Measurements from ENCODE around the gene CMSS1.
A peak's percentile ranks its signal among the peaks of the same experiment; 100 is the strongest.
"Not testable (repeated sequence)": the region's sequence is repeated elsewhere in the genome, so short reads cannot be mapped to it uniquely, and the experiment has no call there.

The CMSS1 gene

DNA sequence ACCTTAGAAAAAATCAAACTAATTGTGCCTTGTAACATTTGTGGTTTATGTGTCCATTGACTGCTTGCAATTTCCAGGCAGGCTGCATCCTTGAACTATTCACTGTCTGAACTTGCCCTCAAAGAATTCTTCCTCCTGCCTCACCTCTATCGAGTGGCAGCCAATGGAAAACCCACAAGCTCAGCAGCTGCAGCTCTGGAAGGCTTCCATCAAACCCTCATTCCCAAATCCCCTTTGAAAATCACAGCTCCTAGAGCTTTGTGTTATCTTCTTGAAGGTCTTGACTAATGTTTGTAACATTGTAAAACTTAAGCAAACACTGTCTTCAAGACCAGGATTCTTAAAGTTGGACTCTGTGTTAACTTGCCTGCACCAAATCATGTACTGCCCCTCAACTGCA lies 215.5 kb downstream of the CMSS1 start:
- no peak for DNase-seq

DNA sequence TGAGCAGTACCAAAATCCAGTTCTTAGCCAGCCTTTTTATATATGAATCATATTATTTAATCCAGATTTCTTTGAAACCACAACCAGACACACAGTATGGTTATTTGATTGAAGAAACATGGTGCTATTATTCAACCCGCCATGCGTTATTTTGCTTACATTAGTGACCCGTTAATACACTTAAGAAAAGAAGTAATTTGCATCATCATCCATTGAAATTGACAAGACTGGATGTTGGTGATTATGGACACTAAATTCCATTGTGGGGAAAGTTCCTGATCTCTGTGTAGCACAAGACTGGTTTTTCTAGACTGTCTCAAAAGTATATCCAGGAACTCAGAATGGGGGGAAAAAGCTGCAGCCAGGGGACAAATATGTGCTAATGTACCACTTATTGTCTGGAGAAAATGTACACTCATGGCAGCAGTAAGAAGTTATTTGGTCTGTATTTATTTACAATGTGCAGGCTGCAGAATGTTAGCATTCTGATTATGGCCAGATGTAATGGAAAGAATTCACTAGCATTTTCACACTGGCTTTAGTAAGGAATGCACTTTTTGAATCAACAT lies 216.3 kb downstream of the CMSS1 start:
- DNase-seq, result no peak

DNA sequence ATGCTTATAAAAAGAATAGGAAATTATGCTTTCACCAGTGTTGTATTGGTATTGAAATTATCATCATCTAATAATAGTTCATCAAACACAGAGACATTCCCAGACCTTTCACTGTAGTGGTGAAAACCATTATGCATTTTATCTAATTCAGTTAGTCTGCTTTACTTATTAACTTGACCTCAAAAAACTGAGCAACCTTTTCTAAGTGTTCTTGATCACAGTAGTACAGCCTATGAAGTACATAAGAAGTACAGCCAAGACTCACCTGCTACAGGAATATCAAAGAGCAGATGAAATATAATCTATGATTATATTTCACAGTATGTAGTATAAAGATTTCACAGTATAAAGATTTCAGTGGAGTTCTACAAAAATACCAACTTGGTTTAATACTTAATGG lies 221.4 kb downstream of the CMSS1 start:
- DNase-seq, result no peak

DNA sequence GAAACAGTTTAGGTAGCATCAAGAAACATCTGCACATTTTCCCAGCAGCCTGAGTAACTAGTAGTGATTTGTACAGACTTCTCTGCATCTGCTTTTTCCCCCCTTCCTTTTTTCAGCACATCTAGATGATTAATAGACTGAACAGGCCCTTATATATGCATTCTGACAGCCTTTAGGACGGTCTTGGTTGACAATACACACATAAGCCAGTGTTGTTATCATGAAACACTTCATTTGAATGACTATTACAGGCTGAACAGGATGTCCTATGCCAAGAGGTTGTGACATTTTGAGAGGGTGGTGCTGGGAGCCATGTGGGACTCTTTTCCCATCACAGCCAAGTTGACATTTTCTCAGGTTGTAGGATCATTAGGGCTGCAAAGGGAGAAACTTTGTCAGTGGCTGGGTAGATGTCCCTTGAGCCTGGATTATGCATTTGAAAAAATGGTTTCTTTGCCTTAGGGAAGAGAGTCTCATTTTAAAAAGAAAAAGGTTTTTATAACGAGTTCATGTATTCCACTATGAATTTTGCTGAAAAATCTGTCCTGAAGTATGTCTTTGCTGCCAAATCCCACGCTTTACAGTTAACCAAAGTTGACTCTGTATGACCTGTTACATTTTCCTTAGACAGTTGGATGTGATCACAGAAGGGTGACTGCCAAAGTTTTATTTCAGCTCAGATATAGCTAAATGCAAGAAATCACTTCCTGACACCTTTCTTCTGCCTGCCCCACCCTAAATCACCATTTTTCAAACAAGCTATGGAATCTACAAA lies 223.0 kb downstream of the CMSS1 start:
- no peak for DNase-seq

DNA sequence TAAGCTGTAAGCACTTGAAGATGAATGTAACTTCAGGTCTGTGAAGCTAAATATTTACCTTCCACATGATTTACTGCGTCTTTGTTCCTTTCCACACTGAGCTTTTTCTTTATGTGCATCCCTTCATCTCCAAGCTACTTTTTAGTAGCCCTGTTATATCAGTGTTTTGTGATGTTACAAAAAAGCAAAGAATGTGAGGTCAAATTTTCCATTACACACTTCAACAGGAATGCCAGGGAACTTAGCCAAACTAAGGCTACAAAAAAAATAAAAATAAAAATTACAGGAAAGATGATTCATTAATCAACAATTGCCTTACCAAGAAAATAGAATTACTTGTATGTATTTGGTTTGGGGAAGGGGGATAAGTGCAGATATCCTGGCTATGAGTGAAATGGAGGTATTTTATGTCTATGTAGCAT lies 223.7 kb downstream of the CMSS1 start:
- DNase-seq, result peak; percentile 36

DNA sequence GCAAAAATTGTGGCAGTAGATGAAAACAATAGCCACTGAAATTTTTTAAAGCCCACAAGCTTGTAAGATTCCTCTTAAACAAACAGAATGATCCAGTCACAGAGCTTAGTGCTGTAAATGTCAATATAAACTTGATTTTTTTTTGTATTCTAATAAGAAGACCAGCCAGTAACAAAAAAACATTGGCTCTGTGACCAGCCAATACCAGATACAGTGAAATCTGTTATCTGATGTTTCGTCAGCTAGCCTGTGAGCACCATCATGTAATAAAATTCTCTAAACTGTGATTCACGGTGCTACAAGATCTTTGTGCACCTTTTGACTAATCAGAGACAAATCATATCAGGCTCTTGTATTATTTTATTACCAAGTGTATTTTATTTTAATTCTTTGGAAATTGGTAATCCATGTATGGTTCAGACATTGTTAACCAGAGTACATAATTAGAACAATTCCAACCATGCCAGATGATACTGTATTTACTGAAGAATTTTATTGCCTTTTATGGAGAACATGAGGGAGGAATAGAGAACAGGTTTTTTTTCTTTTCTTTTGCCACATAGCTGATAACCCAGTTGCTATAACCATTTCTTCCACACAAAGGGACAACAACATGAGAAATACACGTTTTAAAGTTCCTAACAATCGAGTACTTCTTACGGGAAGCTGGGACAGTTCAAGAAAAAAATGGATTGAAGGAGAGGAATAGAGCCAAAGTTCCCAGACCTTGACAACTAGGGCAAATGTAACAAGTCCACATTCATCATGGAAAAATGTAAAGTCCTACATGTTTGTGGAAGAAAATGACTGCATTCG lies 224.7 kb downstream of the CMSS1 start:
- DNase-seq, result no peak

DNA sequence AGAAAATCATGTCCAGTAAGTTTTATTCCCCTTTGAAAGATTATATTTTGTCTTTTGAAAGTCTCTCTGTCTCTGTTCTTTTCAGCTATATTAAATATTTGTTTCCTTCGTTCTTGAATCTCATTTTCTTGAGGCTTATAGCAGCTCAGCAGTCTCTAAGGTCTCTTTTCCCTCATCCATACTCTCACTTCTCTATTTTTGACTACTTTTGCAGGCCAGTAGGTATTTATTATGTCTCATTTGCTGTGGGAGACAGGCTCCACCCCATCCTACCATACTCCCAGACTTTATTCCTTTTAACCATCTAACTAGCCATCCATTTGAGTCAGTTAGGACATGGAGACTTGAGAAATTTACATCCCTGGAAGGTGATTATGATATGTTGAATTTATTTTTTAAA lies 225.6 kb downstream of the CMSS1 start:
- no peak for DNase-seq

DNA sequence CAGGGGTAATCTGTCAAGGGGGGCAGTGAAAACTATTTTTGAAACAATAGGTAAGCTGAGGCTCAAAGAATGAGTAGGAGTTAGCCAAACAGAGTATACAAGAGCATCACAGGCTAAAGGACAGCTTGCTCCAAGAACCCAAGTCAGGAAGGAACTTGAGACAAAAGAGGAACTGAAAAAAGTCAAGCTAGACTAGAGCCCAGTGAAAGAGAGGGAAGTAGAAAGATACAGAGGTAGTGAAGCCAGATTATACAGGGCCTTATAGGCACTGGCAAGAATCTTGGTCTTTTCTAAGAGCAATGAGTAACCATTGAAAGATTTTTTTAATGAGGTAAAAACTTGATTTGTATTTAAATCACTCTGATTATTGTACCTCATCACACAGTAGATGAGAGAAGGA lies 226.7 kb downstream of the CMSS1 start:
- no peak for DNase-seq

DNA sequence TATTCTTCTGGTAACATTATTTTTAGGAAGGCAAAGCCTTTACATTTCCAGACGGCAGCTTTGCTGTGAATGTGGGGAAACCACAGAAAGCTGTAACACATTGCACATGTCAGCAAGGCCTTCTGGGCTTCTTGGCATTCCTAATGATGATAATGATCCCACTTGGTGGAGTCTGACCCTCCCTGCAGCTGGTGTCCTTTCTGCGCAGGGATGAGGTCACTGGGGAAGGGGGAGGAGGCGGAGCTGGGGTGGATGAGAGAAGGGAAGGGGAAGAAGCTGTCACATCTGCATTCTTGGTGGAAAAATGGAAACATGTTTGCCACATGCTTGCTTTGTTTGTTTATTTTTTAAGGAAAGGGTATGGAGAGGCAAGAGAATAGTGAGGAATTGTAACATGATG lies 228.0 kb downstream of the CMSS1 start:
- DNase-seq, result no peak

DNA sequence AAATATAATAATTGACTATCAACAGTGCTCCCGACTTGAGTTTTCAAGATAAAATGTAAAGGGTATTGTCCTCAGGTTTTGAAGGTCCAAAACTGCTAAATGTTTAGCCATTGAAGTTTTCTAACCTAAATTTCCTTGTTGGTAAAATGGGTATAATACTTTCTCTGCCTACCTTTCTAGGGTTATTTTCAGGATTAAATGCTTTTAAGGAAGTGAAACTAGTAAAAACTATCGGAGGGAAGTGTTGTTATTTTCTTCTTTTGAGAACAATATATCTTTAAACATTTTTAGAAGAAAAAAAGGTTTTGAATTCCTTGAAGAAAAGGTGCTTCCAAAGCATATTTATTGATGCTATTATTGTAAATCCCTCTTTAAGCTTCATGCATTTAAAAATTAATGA lies 229.3 kb downstream of the CMSS1 start:
- no peak for DNase-seq

DNA sequence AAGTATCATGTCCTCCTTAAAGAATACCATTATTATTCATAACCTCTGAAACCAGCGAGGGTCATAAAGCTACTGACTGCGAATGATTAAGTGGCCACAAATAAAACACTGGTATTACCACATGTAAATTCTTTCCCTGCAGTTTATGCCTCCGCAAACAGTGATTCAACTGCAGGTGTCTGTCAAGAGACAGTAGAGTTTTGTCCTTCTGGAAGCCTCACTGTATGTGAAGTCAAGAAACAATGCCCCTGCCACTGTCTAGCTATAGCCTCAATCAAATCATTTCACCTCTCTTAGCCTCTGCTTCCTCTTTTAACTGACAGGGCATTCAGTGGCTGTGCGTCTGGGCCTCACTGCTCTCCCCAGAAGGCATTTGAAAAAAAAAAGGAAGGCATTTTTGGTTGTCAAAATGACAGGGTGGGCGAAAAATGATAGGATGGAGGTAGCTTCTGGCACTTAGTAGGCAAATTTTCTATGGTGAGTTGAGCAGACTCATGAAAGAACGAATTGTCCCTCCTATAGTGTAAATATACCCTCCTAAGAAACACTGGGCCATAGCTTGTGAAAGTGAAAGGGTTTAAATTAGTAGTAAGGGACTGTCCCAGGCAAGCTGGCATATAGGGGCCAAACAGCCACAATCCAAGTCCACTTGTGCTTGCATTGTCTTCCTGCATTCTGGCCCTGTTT lies 229.9 kb downstream of the CMSS1 start:
- no peak for DNase-seq

DNA sequence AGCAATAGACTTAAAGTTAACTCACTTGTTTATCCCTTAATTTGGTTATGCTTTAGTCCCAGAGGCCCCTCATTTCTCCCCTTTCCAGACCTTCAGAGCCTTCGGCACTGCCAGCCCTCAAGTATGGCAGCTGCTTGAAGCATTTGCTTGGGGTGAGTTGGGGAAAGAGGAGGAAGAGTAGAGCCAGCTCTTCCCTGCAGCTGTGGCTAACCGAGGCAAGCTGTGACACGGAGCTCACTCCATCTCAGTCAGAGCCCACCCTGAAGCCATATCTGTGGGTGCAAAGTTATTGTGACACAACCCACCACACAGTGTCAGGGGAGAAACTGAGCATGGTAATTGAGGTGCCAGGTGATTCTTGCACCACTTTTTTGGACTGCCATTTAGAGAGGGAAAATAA lies 230.6 kb downstream of the CMSS1 start:
- no peak for DNase-seq

DNA sequence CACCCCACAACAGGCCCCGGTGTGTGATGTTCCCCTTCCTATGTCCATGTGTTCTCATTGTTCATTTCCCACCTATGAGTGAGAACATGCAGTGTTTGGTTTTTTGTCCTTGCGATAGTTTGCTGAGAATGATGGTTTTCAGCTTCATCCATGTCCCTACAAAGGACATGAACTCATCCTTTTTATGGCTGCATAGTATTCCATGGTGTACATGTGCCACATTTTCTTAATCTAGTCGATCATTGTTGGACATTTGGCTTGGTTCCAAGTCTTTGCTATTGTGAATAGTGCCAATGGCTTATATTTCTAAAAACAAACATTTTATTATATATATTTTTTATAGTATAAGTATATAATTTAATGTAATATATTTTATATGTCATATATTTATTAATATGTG lies 233.9 kb downstream of the CMSS1 start:
- DNase-seq, result not testable (repeated sequence)

DNA sequence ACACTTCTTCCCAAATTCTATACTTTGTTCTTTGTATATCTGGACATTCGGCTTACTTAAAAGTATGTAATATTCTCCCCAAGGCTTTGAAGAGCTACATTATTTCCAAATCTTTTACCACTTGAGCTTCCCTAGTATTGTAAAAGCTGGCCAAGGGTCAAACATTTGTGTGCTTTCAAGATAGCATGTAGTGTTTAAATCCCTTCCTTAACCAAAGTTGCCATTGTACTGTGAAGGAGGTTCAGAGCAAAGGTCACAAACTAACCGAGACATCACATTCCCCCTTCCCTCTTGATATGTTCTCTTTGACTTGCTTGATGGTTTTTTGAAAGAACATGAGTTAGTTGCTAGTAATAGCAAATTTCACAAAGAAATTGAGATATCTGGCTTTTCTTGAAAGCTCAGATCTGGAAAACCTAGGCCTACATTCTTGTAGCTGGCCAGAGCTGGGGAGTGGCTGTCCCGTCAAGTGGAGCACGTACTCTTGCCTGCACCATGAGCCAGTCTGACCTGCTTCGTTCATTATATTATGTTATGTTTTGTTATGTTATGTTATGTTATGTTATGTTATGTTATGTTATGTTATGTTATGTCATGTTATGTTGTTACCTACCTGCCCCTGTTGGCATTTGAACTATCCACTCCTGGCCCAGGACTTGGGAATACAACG lies 236.4 kb downstream of the CMSS1 start:
- DNase-seq, result no peak

DNA sequence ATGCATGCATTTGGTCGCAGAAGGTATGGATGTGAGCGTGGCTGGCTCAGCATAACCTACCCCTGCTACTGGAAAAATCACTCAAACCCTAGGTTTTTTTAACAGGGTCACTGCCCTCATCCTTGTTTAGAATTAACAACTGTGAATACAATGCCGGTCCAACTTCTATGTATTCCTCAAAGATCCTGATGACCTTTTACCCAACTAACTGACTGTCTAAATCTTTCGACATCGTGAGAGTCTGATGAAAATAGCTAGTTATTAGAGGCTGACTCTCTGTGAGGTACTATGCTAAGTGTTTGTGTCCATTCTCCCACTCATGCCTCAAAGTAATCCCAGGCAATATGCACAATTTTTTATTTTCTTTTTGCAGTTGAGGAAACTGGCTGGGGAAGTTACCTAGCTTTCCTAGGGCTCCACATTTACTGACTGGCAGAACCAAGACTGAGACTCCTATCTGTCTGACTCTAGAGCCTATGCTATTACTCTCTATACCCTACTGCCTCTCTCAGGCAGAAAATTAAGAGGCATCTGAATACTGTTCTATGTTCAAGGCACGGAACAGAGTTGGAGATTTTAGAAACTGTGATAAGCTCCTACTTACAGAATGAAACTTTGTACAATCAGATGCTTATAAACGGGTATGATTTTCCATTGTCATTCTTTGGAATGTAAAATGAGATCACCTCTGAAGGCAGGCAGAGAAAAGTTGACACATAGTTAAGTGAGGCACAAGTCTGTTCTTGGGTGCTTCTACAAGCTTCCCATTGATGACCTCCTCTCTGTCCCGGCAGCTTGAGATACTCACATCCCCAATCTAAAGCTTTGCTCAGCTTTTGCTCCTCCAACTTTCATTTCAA lies 240.3 kb downstream of the CMSS1 start:
- DNase-seq, result no peak

DNA sequence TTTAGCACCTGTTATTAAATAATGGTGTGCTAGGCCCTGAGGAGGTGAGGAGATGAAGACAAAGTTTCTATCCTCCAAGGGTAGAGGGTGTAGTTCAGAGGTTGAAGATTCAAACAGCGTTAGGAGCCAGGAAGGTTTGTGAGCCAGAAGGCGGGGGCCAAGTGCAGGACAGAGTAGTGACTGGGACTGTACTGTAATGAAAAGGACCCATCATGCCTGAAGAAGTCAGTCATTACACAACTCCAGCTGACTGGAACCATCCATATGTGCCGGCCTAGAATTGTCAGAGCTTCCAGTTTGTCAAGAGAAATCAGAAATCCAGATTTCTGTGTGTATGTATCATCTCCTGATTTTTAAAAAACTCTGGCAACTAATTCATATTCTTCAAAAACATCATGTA lies 241.8 kb downstream of the CMSS1 start:
- no peak for DNase-seq

DNA sequence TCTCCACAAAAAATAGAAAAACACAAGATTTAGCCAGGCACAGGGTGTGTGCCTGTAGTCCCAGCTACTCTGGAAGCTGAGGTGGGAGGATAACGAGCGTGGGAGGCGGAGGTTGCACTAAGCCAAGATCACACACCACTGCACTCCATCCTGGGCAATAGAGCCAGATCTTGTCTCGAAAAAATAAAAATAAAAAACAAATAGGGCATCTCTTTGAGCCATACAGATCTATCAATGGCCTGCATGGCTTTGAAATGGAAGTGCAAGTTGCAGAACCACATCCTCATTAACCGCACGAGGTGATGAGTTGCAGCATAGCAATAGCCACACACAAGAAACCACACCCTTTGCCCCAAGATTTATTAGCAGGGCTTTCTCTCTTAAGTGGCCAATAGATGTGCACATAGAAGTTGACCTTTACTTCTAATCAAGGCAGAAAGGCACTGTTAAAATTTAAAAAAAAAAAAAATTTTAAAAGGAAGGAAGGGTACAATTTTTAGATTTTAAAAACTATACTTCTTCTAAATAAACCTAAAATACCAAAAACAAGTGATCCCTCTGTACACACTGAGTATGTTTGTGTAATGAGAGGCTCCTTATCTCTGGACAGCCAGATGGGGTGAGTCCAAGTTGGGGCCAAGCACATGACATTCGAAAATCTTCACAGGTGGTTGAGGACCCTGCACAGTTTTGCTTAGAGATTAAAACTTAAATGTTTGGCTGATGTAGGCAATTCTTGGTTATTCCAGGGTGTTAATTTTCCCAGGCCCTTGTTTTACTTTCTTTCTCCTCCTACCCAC lies 243.2 kb downstream of the CMSS1 start:
- DNase-seq, result no peak

DNA sequence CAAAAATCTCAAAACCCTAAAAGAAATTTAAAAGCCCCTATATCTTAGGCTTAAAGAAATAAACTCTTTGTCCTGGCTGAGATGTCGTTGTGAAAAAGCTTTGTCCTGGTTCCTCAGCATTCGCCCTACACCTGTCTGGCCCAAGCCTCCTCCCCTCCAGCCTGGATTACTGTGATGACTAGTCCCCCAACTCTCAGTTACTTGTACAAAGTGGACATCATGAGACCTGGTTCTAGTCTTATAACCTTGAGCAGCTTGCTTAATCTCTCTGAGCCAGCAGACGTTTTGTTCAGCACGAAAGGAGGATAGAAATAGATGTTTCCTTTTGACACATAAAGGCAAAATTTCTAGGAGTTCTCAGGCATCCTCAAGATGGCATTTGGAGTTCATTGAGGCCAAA lies 245.0 kb downstream of the CMSS1 start:
- DNase-seq, result no peak

DNA sequence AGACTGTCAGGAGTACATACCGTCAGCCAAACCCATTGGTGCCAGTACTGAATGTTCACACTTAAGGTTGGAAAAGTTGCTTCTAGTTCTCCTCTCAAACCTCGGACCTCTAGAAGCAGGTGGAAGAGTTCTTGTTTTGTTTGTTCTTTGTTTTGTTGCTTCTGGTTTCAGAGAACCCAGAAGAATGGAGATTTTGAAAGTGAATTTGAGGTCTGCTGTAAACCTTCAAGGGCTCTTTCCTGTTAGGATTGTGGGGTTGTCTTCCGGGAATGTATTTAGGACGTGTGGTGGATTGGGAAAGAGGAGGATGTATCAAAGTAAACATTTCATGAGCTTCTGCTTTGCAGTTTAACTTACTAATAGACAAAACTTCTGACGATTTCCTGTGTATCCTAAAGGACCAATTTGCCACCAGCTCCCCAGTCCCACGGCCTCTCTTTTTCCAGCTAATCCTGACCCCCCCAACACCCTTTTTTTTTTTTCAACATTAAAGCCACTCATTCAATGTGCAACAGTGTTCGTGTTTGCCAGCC lies 246.3 kb downstream of the CMSS1 start:
- no peak for DNase-seq

DNA sequence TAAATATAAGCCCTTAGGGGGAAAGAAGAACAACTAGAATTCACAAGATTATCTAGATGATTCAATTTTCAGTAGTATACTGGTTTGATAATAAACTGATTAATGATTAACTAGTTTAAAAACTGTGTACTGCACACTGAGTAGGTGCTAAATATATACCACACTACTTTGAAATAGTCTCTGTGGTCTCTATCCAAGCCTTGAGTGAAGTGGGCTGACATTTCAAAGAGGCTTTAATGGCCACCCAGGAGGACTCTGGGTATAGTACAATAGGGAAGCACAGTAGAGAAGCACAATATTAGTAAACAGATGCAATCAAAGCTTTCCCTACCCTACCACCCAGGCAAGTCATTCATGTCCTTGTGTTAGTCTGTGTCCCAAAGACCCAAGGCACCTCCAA lies 249.9 kb downstream of the CMSS1 start:
- no peak for DNase-seq

DNA sequence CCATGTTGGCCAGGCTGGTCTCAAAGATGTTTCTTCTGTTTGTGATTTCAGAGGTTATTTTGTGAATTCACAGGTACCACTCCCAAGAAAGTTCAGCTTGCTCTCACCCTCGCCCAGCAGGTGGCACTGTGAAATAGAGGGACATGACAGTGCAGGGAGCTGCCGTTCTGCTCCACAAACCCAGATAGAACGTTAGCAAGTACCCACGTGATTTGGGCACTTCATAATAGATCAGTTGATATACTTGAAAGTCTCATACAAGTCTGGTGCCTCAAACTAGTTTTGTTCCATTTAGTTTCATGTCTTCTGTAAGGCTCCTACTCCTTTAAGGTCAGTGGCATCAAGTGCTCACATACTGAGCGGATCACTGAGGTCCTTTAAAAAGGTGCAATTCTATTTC lies 251.2 kb downstream of the CMSS1 start:
- no peak for DNase-seq
